GM12872 (cell line): ENCODE results near the gene SLC35G4.

Source experiments
- CTCF ChIP-seq: IDR thresholded peaks from 3 replicates; pipeline ENCODE4 v1.5.1; 2011; ENCODE audit warnings: low read depth, mild to moderate bottlenecking, low read length, moderate library complexity; ENCODE audit not compliant: insufficient read depth

SLC35G4 gene

DNA sequence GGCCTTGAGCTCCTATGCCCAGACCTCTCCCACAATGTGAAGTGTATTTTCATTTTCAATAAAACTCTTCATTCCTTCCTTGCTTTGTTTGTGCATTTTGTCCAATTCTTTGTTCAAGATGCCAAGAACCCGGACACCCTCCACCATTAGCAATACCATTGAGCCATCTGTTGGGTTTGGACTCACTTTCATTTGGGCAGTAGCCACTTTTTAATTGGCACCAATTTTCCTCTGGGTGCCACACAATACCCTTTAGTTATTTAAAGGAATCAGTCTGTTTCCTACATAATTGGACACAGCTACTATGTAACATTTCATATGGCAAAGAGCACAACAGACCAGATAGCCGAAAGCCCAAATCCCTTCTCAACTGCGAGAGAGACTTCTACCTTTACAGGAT, 22.5 kb upstream of the SLC35G4 start:
- TF ChIP-seq CTCF = no peak

- no peak for TF ChIP-seq CTCF
Observed at GRCh38 chr18:11587432-11587831, 22.0 kb upstream of the SLC35G4 start.

DNA sequence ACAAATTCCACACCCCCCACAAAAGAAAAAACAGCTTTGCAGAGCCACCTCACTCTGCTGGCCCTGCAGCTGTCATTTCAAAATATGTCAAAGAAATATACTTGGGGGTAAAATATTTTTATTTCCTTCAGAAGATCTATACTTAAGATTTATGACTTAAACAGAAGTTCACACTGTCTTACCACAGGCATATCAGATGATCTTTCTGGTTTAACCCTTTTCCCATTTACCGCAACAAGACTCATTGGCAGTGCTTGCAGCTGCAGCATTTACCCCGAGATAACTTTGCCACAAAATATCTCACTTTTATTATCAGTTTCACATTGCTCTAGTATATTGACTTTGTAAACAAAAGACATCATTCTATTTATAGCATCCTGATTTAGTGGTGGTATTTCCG, 21.6 kb upstream of the SLC35G4 start:
- TF ChIP-seq CTCF = no peak

- TF ChIP-seq CTCF = no peak
Observed at GRCh38 chr18:11591957-11592356, 17.4 kb upstream of the SLC35G4 start.

- no peak for TF ChIP-seq CTCF
Observed at GRCh38 chr18:11600321-11600720, 9.1 kb upstream of the SLC35G4 start.

DNA sequence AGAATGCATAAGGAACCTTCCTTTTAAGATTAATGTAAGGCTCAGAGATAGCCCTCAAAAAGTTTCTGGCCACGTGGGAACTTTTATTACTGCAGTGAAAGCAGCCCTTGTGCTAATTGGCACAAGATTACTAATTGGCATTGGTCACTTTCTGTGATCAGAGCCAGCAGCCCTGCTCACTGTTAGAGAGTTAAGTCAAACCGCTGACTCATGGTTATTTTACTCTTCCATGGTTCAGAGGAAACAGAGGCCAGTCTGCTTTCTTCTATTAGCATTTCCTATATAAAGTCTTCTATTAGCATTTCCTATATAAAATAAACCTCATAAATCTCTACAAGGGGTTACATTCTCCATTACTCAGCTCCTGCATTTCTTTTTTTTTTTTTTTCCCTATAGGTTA, 1.5 kb upstream of the SLC35G4 start:
- no peak for TF ChIP-seq CTCF

- TF ChIP-seq CTCF = no peak
Observed at GRCh38 chr18:11649839-11650238, 40.4 kb downstream of the SLC35G4 start.

GRCh38 chr18:11651899-11652298, 42.5 kb downstream of the SLC35G4 start:
- TF ChIP-seq CTCF = no peak
